HepG2 (cell line): ENCODE measurements around the gene IL18RAP. TPM values are rescaled to one million over a fixed set of nuclear protein-coding genes. Genes with fewer than 3 reads are reported as not detected.

Source experiments
- ATAC-seq: fragments of 200-7000 bp; cut with Tn5 transposase; 3 replicates; pipeline ENCODE4 v1.9.1; 2020; ENCODE audit warnings: mild to moderate bottlenecking, moderate library complexity
- BruUV-seq: library from RNA; stranded (reverse); fragments of 400-500 nt; replicated peaks from 2 replicates; lab custom pipeline; 2021; lab: Mats Ljungman, UMichigan
- CTCF ChIA-PET: fragments of 300-600 bp; formaldehyde crosslinking; extraction: SDS; loops from one replicate; lab custom pipeline; 2021; ENCODE audit warnings: low total read pairs, inconsistent platforms, low intra/inter-chr PET ratio; lab: Yijun Ruan, JAX
- POLR2A ChIA-PET: fragments of 350-600 bp; sonication (Branson Sonifier 250); formaldehyde crosslinking; loops from one replicate; lab custom pipeline; 2020; ENCODE audit warnings: antibody characterized with exemption, inconsistent platforms; lab: Yijun Ruan, JAX
- DNase-seq: peaks from one replicate; pipeline ENCODE4 v3.0.0-alpha.2; 2015; ENCODE audit warnings: low spot score
- FAIRE-seq: peaks from 3 replicates; lab custom pipeline; 2011; peaks lifted over from hg19 to GRCh38; lab: Jason Lieb, UNC
- H2AFZ ChIP-seq: one replicate; pipeline ENCODE4 v1.6.1; 2011; ENCODE audit warnings: low read length, inconsistent platforms
- H3K27ac ChIP-seq: fragments of 300-600 bp; 3 replicates; pipeline ENCODE4 v1.8.0; 2011; ENCODE audit warnings: mixed run types, mild to moderate bottlenecking, mixed read lengths, low read length, inconsistent platforms; ENCODE audit not compliant: insufficient read depth; ENCODE audit errors: extremely low read length
- H3K27me3 ChIP-seq, 2 experiments: fragments of 200-600 bp in 1 of 2; 2 replicates in 1 of 2; 3 replicates in 1 of 2; pipeline versions ENCODE4 v1.6.0 to v1.8.0; 2011; ENCODE audit warnings: low read length in 2 of 2, mild to moderate bottlenecking in 2 of 2, moderate library complexity in 2 of 2, inconsistent platforms in 1 of 2; ENCODE audit not compliant: insufficient read depth in 2 of 2, control insufficient read depth in 1 of 2
- H3K36me3 ChIP-seq, 2 experiments: fragments of 200-600 bp in 1 of 2; replicated peaks in 1 of 2; 2 replicates in 1 of 2; 3 replicates in 1 of 2; pipeline versions ENCODE4 v1.5.1 to v1.8.0; 2011; ENCODE audit warnings: low read length in 2 of 2, inconsistent platforms in 1 of 2; ENCODE audit not compliant: insufficient read depth in 2 of 2, control insufficient read depth in 1 of 2
- H3K4me1 ChIP-seq: 2 replicates; pipeline ENCODE4 v1.5.1; 2012; ENCODE audit warnings: low read length, inconsistent platforms; ENCODE audit not compliant: insufficient read depth
- H3K4me2 ChIP-seq: 2 replicates; pipeline ENCODE4 v1.6.0; 2011; ENCODE audit warnings: low read depth, low read length, inconsistent platforms
- H3K4me3 ChIP-seq, 3 experiments: fragments of 200-600 bp in 1 of 3; sonication (generic), shearing (Covaris generic) in 1 of 3; replicated peaks in 1 of 3; 2 replicates each; pipeline ENCODE4 v1.5.1; 2011 to 2016; ENCODE audit warnings: low read length in 3 of 3, inconsistent platforms in 2 of 3, low read depth in 2 of 3, mild to moderate bottlenecking in 2 of 3, control low read depth in 1 of 3, mixed read lengths in 1 of 3; ENCODE audit not compliant: insufficient read depth in 1 of 3
- H3K79me2 ChIP-seq: one replicate; pipeline ENCODE4 v1.6.1; 2011; ENCODE audit warnings: low read length, inconsistent platforms; ENCODE audit not compliant: insufficient read depth
- H3K9ac ChIP-seq: 2 replicates; pipeline ENCODE4 v1.6.0; 2011; ENCODE audit warnings: mild to moderate bottlenecking, low read depth, low read length, inconsistent platforms; ENCODE audit not compliant: insufficient read depth
- H3K9me3 ChIP-seq: 2 replicates; pipeline ENCODE4 v1.5.1; 2012; ENCODE audit warnings: mild to moderate bottlenecking, low read length
- H4K20me1 ChIP-seq: 2 replicates; pipeline ENCODE4 v1.6.0; 2011; ENCODE audit warnings: inconsistent platforms, mild to moderate bottlenecking, low read length, moderate library complexity; ENCODE audit not compliant: insufficient read depth
- ASH2L ChIP-seq: fragments of 300-600, 200-600 bp; sonication (generic); IDR thresholded peaks from 2 replicates; pipeline ENCODE4 v1.7.0; 2017; ENCODE audit warnings: low read depth, mild to moderate bottlenecking, moderate library complexity, mixed read lengths, low read length; ENCODE audit not compliant: insufficient read length
- FOXC1 ChIP-seq: sonication (generic); formaldehyde crosslinking; IDR thresholded peaks from 2 replicates; pipeline ENCODE4 v1.8.0; 2022; ENCODE audit warnings: mild to moderate bottlenecking, missing genetic modification reagents, borderline replicate concordance
- HDAC1 ChIP-seq: sonication (generic); formaldehyde crosslinking; IDR thresholded peaks from 2 replicates; pipeline ENCODE4 v1.5.1; 2020; ENCODE audit warnings: mild to moderate bottlenecking, missing genetic modification reagents
- JARID2 ChIP-seq: sonication (generic); formaldehyde crosslinking; IDR thresholded peaks from 2 replicates; pipeline ENCODE4 v1.8.1; 2023; ENCODE audit warnings: missing genetic modification reagents, inconsistent platforms; ENCODE audit not compliant: insufficient replicate concordance
- MTF1 ChIP-seq: sonication (generic); formaldehyde crosslinking; IDR thresholded peaks from 2 replicates; pipeline ENCODE4 v1.5.0; 2020; ENCODE audit warnings: missing genetic modification reagents
- PHF8 ChIP-seq: sonication (generic); formaldehyde crosslinking; IDR thresholded peaks from 2 replicates; pipeline ENCODE4 v1.5.0; 2020; ENCODE audit warnings: missing genetic modification reagents
- SKI ChIP-seq: fragments of 450-650 bp; IDR thresholded peaks from one replicate; pipeline ENCODE4 v1.6.1; 2018; ENCODE audit warnings: mild to moderate bottlenecking; ENCODE audit not compliant: partially characterized antibody
- U2AF2 ChIP-seq: fragments of 200-400 bp; formaldehyde crosslinking; IDR thresholded peaks from 2 replicates; pipeline ENCODE4 v1.6.1; 2017; ENCODE audit warnings: low read depth, mild to moderate bottlenecking, low read length
- ZNF20 ChIP-seq: sonication (generic); formaldehyde crosslinking; IDR thresholded peaks from 2 replicates; pipeline ENCODE4 v1.4.0; 2020; ENCODE audit warnings: mild to moderate bottlenecking, moderate library complexity, missing genetic modification reagents
- ZNF746 ChIP-seq: sonication (generic); formaldehyde crosslinking; IDR thresholded peaks from 2 replicates; pipeline ENCODE4 v1.8.0; 2022; ENCODE audit warnings: mild to moderate bottlenecking, missing genetic modification reagents
- WGBS: methylation state at CpG from one replicate; pipeline ENCODE4 v1.1.6; 2017; ENCODE audit warnings: low lambda C conversion rate; 5-methylcytosine and 5-hydroxymethylcytosine counted together
- in situ Hi-C: cut with HindIII; loops from 2 replicates; pipeline ENCODE4 v1.10.0; 2017; ENCODE audit warnings: low pct_unique_long_range_greater_than_20kb; ENCODE audit not compliant: extremely low pct_ligation_motif_present
- intact Hi-C: fragments of 100-400 bp; cut with micrococcal nuclease; formaldehyde crosslinking; loops from one replicate; pipeline ENCODE4 v1.10.0; 2022; ENCODE audit not compliant: unreplicated experiment
- polyA plus RNA-seq, 8 experiments: library from polyadenylated mRNA; depleted of rRNA in 3 of 8; stranded (reverse) in 7 of 8; unstranded in 1 of 8; fragments of >200 nt; fragmentation: Illumina TruSeq in 4 of 8; extraction: Trizol in 4 of 8; gene quantifications; 2 replicates each; pipeline versions ENCODE4 v1.2.1 to v1.2.3, GENCODE V29; 2011 to 2016; ENCODE audit warnings: low read depth in 4 of 8, missing spikeins in 1 of 8, mixed read lengths in 1 of 8; ENCODE audit not compliant: insufficient read depth in 1 of 8
- total RNA-seq, 5 experiments: library from RNA; depleted of rRNA; stranded (reverse); fragments of >200 nt; fragmentation: Illumina TruSeq; extraction: Trizol; gene quantifications; 2 replicates each; pipeline ENCODE4 v1.2.3, GENCODE V29; 2016; ENCODE audit warnings: low read depth in 1 of 5

The IL18RAP gene
- total and polyA plus RNA-seq, 2 of the 13 experiments (the other 11 are each of a cell fraction or from before 2014, with no cell fraction given), result 0.05 TPM; not detected in 1

DNA sequence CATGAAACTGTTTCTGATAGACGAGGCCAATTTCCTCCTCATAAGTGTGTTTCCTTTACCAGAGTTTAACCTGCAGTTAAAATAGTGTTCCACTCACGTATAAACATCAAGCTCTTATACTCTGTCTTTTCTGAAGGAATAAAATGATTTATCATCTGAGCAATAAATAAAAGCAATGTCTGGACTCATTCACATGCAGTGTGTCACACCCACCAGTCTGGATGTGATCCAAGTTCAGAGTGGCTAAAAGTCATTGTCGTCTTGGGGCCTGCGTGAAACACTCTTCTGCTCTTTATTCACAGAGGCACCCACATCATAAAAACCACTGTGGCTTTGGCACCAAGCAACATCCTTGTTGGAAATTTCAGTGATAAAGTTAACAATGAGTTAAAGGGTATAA, 30.5 kb downstream of the IL18RAP start:
- Histone ChIP-seq H3K9ac (no peak overlapping the region), H3K27me3 (no peaks in the 10 kb centered on the region; a peak in 1 of 5 replicates), H3K27ac (no peak overlapping the region), H2AFZ (no peak overlapping the region), H3K79me2 (no peaks in the 10 kb centered on the region), H3K4me2 (no peak overlapping the region), H3K4me3 (no peak overlapping the region), H3K9me3 (no peaks in the 10 kb centered on the region), H4K20me1 (no peaks in the 10 kb centered on the region), H3K36me3 (no peaks in the 10 kb centered on the region), H3K4me1 (no peaks in the 10 kb centered on the region)
- intact Hi-C loops (loop anchor here (5.0 kb wide), 1 partner anchor 571 kb away; no protein-coding TSS in a partner anchor), in situ Hi-C loops (loop anchor here (5.0 kb wide), 1 partner anchor 446 kb away; no protein-coding TSS in a partner anchor)
- CTCF ChIA-PET, result no interaction called here
- no peak for FAIRE-seq
- no peak for DNase-seq
- BruUV-seq, result no TSS peak
- no peak for ATAC-seq
- POLR2A ChIA-PET, result no interaction called here
- WGBS, result 47% methylated on average over 4 of the region's 4 CpGs
- no peak for TF ChIP-seq PHF8 (CRISPR knock-in tag)
- no peak for TF ChIP-seq FOXC1 (CRISPR knock-in tag)
- TF ChIP-seq U2AF2, result no peak
- no peak for TF ChIP-seq ZNF20
- TF ChIP-seq MTF1, result no peak
- no peak for TF ChIP-seq ASH2L
- no peak for TF ChIP-seq ZNF746 (CRISPR knock-in tag)
- TF ChIP-seq JARID2 (CRISPR knock-in tag), result no peak
- TF ChIP-seq SKI, result no peak
- no peak for TF ChIP-seq HDAC1
- TF ChIP-seq, all 625 proteins: peak for 0
